ENCODE data around the gene STXBP5.

DNA sequence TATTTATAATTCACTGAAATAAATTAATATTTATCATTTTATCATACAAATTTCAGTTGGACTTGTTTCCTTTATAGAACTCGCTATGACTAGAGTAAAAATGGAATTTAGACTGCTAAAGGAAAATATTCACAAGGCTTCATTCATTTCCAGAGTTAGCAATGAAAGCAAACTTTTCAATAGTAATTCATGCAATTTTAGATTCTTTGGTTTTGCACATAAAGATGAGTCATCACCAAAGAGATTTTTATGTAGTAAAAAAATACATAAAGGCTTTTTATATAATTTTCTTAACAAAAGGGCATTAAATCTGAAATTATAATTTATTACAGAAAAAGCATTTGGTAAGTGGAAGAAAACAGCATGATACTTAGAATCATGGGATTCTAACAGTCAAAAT lies 37.2 kb upstream of the STXBP5 start:
- TF ChIP-seq, protein P1, sequence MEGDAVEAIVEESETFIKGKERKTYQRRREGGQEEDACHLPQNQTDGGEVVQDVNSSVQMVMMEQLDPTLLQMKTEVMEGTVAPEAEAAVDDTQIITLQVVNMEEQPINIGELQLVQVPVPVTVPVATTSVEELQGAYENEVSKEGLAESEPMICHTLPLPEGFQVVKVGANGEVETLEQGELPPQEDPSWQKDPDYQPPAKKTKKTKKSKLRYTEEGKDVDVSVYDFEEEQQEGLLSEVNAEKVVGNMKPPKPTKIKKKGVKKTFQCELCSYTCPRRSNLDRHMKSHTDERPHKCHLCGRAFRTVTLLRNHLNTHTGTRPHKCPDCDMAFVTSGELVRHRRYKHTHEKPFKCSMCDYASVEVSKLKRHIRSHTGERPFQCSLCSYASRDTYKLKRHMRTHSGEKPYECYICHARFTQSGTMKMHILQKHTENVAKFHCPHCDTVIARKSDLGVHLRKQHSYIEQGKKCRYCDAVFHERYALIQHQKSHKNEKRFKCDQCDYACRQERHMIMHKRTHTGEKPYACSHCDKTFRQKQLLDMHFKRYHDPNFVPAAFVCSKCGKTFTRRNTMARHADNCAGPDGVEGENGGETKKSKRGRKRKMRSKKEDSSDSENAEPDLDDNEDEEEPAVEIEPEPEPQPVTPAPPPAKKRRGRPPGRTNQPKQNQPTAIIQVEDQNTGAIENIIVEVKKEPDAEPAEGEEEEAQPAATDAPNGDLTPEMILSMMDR (IDR thresholded peaks at IDR 0.05; ENCODE audit: low read length) = no peak
- TF ChIP-seq EZH2 (IDR thresholded peaks at IDR 0.05; ENCODE audit: borderline replicate concordance, low read length) = no peak
